ENCODE measurements around the gene DRD2.

The DRD2 gene

DNA sequence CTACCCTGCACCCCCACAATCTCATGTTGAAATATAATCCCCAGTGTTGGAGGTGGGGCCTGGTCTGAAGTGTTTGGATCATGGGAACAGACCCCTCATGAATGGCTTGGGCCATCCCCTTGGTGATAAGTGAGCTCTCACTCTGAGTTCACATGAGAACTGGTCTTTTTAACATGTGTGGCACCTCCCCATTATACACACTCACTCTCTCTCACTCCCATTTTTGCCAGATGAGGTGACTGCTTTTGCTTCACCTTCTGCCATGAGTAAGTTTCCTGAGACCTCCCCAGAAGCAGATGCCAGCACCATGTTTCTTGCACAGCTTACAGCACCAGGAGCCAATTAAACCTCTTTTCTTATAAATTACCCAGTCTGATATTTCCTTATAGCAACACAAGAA lies 32.1 kb upstream of the DRD2 start:
- TF ChIP-seq, protein P1, sequence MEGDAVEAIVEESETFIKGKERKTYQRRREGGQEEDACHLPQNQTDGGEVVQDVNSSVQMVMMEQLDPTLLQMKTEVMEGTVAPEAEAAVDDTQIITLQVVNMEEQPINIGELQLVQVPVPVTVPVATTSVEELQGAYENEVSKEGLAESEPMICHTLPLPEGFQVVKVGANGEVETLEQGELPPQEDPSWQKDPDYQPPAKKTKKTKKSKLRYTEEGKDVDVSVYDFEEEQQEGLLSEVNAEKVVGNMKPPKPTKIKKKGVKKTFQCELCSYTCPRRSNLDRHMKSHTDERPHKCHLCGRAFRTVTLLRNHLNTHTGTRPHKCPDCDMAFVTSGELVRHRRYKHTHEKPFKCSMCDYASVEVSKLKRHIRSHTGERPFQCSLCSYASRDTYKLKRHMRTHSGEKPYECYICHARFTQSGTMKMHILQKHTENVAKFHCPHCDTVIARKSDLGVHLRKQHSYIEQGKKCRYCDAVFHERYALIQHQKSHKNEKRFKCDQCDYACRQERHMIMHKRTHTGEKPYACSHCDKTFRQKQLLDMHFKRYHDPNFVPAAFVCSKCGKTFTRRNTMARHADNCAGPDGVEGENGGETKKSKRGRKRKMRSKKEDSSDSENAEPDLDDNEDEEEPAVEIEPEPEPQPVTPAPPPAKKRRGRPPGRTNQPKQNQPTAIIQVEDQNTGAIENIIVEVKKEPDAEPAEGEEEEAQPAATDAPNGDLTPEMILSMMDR (IDR thresholded peaks at IDR 0.05; ENCODE audit: insufficient read depth, missing control alignments) = no peak
- no peak for DNase-seq (ENCODE audit: insufficient read length, low spot score)
- FAIRE-seq = no peak

GRCh38 chr11:113506893-113507292 lies 31.7 kb upstream of the DRD2 start:
- TF ChIP-seq, protein P1 (IDR thresholded peaks at IDR 0.05; ENCODE audit: insufficient read depth, missing control alignments) = no peak
- DNase-seq (ENCODE audit: insufficient read length, low spot score) (no peak), FAIRE-seq (no peak)

DNA sequence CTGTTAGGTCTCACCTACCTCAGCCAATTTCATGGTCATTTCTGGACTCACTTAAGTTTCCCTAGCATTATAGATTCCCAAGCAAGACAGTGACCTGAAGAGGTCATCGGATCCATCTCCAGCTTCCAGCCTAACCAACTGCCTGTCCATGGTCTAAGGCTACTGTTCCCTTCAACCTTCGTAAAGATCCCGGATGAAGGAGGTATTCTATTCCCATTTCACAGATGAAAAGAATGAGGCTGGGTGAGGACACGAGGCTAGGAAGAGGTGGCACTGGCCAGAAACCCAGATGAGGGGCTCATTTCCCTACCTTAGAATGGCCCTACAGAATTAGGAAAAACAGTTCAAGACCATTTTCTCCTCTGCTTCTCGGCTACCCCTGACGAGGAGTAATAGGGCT lies 31.3 kb upstream of the DRD2 start:
- TF ChIP-seq, protein P1 (IDR thresholded peaks at IDR 0.05; ENCODE audit: insufficient read depth, missing control alignments) = no peak
- DNase-seq (ENCODE audit: insufficient read length, low spot score) (no peak), FAIRE-seq (no peak)

DNA sequence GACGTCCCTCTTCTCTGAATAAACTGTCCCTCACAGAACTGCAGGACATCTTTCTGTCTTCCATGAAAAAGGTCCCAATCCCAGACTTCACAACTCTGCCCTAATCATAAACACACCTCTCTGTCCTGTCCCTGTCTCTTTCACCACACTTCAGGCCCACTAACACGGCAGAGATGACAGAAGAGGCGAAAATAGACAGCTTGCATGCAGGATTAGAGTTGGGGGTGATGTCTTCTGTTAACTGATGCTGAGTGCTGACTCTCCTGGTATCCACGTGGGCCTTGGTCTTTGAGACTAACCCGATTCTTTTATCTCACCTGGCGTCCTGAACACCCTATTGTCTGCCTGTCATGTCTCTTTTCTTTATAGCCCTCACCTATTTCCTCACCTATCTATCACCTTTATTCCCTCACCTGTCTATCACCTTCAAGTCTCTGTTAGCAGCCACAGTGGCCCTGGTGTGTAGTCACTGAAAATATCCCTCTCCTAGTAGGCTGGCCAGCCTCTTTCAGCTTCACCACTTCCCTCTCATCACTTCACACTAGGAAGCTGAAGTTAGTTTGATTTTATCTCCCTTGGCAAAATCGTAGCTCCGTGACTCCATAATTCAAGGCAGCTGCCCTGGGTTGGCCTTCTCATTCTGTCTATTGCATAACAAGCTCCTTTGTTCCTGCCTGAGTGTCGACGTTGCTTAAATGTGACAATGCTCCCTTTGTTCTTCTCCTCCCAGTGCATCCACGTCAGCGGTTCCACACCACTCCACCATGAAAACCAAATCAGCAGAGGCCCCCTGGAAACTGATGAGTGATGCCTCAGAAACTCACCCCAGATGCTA lies 30.6 kb upstream of the DRD2 start:
- TF ChIP-seq, protein P1 (IDR thresholded peaks at IDR 0.05; ENCODE audit: insufficient read depth, missing control alignments) = no peak
- DNase-seq (ENCODE audit: insufficient read length, low spot score) (no peak), FAIRE-seq (no peak)

- DNase-seq (ENCODE audit: insufficient read length, low spot score) (no peak), FAIRE-seq (no peak)
- TF ChIP-seq, protein P1 (IDR thresholded peaks at IDR 0.05; ENCODE audit: insufficient read depth, missing control alignments) = no peak
Measured at GRCh38 chr11:113505046-113505445, 29.8 kb upstream of the DRD2 start.

GRCh38 chr11:113504586-113504985 lies 29.4 kb upstream of the DRD2 start:
- TF ChIP-seq, protein P1 (IDR thresholded peaks at IDR 0.05; ENCODE audit: insufficient read depth, missing control alignments) = no peak
- no peak for DNase-seq (ENCODE audit: insufficient read length, low spot score)
- FAIRE-seq = no peak

DNA sequence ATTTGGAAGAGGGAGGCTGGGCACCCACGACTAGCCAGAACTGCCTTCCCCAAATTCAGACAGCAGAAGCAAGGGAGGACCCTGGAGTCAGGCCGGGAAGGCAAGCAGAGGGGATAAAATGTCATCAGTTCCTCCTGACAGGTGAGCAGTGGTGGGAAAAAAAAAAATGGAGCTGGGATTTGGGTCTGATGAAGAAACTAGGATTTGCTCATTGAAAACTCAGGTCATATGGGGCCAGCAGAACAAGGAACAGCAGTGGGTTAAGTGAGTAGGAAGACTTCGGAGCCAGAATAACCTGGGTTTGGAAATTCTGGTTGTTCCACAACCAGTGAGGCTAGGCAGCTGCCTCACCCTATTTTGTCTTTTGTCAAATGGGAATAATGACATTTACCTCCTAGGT lies 28.9 kb upstream of the DRD2 start:
- no peak for DNase-seq (ENCODE audit: insufficient read length, low spot score)
- no peak for FAIRE-seq
- TF ChIP-seq, protein P1 (IDR thresholded peaks at IDR 0.05; ENCODE audit: insufficient read depth, missing control alignments) = no peak

Measured in D721Med (cell line).